OCI-LY7 (cell line): ENCODE results near the gene TMEM50A.
"Not testable (repeated sequence)": the region's sequence is repeated elsewhere in the genome, so short reads cannot be mapped to it uniquely, and the experiment has no call there.

Experiments
- CTCF ChIP-seq: fragments of 200-600 bp; sonication (generic); conservative IDR thresholded peaks from 2 replicates; pipeline ENCODE4 v1.5.1; 2014; ENCODE audit warnings: mild to moderate bottlenecking, antibody characterized with exemption, low read length, moderate library complexity, mixed read lengths
- EZH2phosphoT487 ChIP-seq: fragments of 200-600 bp; sonication (generic); IDR thresholded peaks from 2 replicates; pipeline ENCODE4 v1.6.1; 2018; ENCODE audit warnings: low read depth, borderline replicate concordance, mild to moderate bottlenecking, mixed run types, antibody characterized with exemption, low read length, moderate library complexity, mixed read lengths

- not testable (repeated sequence) for TF ChIP-seq CTCF, EZH2phosphoT487
Measured at GRCh38 chr1:25322127-25322526, 16.0 kb upstream of the TMEM50A start.
